8988T (cell line): ENCODE data around the gene ENTPD2.
"Not testable (repeated sequence)": the region's sequence is repeated elsewhere in the genome, so short reads cannot be mapped to it uniquely, and the experiment has no call there.

Experiments used
- DNase-seq: peaks from one replicate; pipeline ENCODE4 v3.0.0; 2011

Gene ENTPD2

GRCh38 chr9:137012694-137013570 is 40.9 kb downstream of the ENTPD2 start:
- DNase-seq: no peak

- DNase-seq: no peak
Observed at GRCh38 chr9:137011907-137012675, 41.8 kb downstream of the ENTPD2 start.

- DNase-seq: no peak
Observed at GRCh38 chr9:137011156-137011555, 42.7 kb downstream of the ENTPD2 start.

- peak; percentile 73 for DNase-seq
Observed at GRCh38 chr9:137009938-137010732, 43.7 kb downstream of the ENTPD2 start.

- DNase-seq: no peak
Observed at GRCh38 chr9:137009217-137009616, 44.6 kb downstream of the ENTPD2 start.

GRCh38 chr9:137008312-137008711 is 45.5 kb downstream of the ENTPD2 start:
- DNase-seq: no peak

GRCh38 chr9:137007816-137008270 is 46.0 kb downstream of the ENTPD2 start:
- no peak for DNase-seq

GRCh38 chr9:137007108-137007815 is 46.6 kb downstream of the ENTPD2 start:
- no peak for DNase-seq

- DNase-seq: no peak
Observed at GRCh38 chr9:137006116-137007003, 47.5 kb downstream of the ENTPD2 start.

- DNase-seq: not testable (repeated sequence)
Observed at GRCh38 chr9:137004285-137004684, 49.6 kb downstream of the ENTPD2 start.

GRCh38 chr9:137002646-137003041 is 51.2 kb downstream of the ENTPD2 start:
- no peak for DNase-seq

GRCh38 chr9:137001857-137002645 is 51.8 kb downstream of the ENTPD2 start:
- no peak for DNase-seq

GRCh38 chr9:137000177-137000930 is 53.5 kb downstream of the ENTPD2 start:
- no peak for DNase-seq
